Smooth muscle cell (in vitro differentiated cells): ENCODE measurements around the gene MRGPRD. TPM values are rescaled to one million over a fixed set of nuclear protein-coding genes. Genes with fewer than 3 reads are reported as not detected.
"Not testable (repeated sequence)": the region's sequence is repeated elsewhere in the genome, so short reads cannot be mapped to it uniquely, and the experiment has no call there.

Experiments
- DNase-seq: peaks from one replicate; lab custom pipeline; 2025; ENCODE audit not compliant: unreplicated experiment; lab: John Stamatoyannopoulos, UW
- H2AFZ ChIP-seq: fragments of 200-600 bp; sonication (generic); 2 replicates; pipeline ENCODE4 v1.6.0; 2016; ENCODE audit warnings: antibody characterized with exemption, low read depth, mild to moderate bottlenecking
- H3F3A ChIP-seq: fragments of 200-600 bp; sonication (generic); 2 replicates; pipeline ENCODE4 v1.6.0; 2017; ENCODE audit warnings: antibody characterized with exemption, low read depth
- H3K27ac ChIP-seq: fragments of 200-600 bp; sonication (generic); 2 replicates; pipeline ENCODE4 v1.5.1; 2016; ENCODE audit warnings: low read depth, mild to moderate bottlenecking
- H3K27me3 ChIP-seq: fragments of 200-600 bp; sonication (generic); 2 replicates; pipeline ENCODE4 v1.6.1; 2016; ENCODE audit warnings: low read depth, mild to moderate bottlenecking
- H3K36me3 ChIP-seq: fragments of 200-600 bp; sonication (generic); 2 replicates; pipeline ENCODE4 v1.5.1; 2016; ENCODE audit warnings: low read depth
- H3K4me1 ChIP-seq: fragments of 200-600 bp; sonication (generic); 2 replicates; pipeline ENCODE4 v1.5.1; 2016; ENCODE audit warnings: low read depth
- H3K4me2 ChIP-seq: fragments of 200-600 bp; sonication (generic); 2 replicates; pipeline ENCODE4 v1.6.0; 2016; ENCODE audit warnings: mild to moderate bottlenecking
- H3K4me3 ChIP-seq: fragments of 200-600 bp; sonication (generic); 2 replicates; pipeline ENCODE4 v1.5.1; 2016; ENCODE audit warnings: mild to moderate bottlenecking
- H3K79me2 ChIP-seq: fragments of 200-600 bp; sonication (generic); 2 replicates; pipeline ENCODE4 v1.6.0; 2016; ENCODE audit warnings: low read depth, mild to moderate bottlenecking
- H3K9ac ChIP-seq: fragments of 200-600 bp; sonication (generic); 2 replicates; pipeline ENCODE4 v1.6.0; 2016; ENCODE audit warnings: low read depth
- H3K9me3 ChIP-seq: fragments of 200-600 bp; sonication (generic); replicated peaks from 2 replicates; pipeline ENCODE4 v1.5.1; 2016; ENCODE audit warnings: low read depth
- H4K20me1 ChIP-seq: fragments of 200-600 bp; sonication (generic); 2 replicates; pipeline ENCODE4 v1.6.0; 2016; ENCODE audit warnings: low read depth
- WGBS: methylation state at CpG from one replicate; pipeline ENCODE4 v1.1.7; 2016; ENCODE audit warnings: low lambda C conversion rate; 5-methylcytosine and 5-hydroxymethylcytosine counted together
- polyA plus RNA-seq: library from polyadenylated mRNA; unstranded; fragments of >200 nt; fragmentation: Nextera tagmentation; extraction: Ambion mirVana; gene quantifications from 2 replicates; pipeline ENCODE4 v1.2.1, GENCODE V29; 2016
- total RNA-seq: library from RNA; depleted of rRNA; stranded (reverse); fragments of >200 nt; gene quantifications from 2 replicates; pipeline ENCODE4 v1.2.3, GENCODE V29; 2014
- TF ChIP-seq, protein P1 (sequence below): fragments of 200-600 bp; sonication (generic); IDR thresholded peaks from 2 replicates; pipeline ENCODE4 v1.5.1; 2017; ENCODE audit warnings: borderline replicate concordance, mild to moderate bottlenecking, antibody characterized with exemption; ENCODE audit not compliant: insufficient read depth, poor library complexity, severe bottlenecking

MRGPRD gene
- total and polyA plus RNA-seq, 2 experiments from 2014 or later: not detected

GRCh38 chr11:69000831-69001242 is 20.1 kb upstream of the MRGPRD start:
- no peak for DNase-seq
- H3K4me2 ChIP-seq: no peak overlapping the region
- H4K20me1 ChIP-seq: no peaks in the 10 kb centered on the region
- H3K79me2 ChIP-seq: no peaks in the 10 kb centered on the region
- TF ChIP-seq, protein P1, sequence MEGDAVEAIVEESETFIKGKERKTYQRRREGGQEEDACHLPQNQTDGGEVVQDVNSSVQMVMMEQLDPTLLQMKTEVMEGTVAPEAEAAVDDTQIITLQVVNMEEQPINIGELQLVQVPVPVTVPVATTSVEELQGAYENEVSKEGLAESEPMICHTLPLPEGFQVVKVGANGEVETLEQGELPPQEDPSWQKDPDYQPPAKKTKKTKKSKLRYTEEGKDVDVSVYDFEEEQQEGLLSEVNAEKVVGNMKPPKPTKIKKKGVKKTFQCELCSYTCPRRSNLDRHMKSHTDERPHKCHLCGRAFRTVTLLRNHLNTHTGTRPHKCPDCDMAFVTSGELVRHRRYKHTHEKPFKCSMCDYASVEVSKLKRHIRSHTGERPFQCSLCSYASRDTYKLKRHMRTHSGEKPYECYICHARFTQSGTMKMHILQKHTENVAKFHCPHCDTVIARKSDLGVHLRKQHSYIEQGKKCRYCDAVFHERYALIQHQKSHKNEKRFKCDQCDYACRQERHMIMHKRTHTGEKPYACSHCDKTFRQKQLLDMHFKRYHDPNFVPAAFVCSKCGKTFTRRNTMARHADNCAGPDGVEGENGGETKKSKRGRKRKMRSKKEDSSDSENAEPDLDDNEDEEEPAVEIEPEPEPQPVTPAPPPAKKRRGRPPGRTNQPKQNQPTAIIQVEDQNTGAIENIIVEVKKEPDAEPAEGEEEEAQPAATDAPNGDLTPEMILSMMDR: peak; percentile 35
- WGBS: 68% methylated on average over 8 of the region's 8 CpGs
- H3K9me3 ChIP-seq: no peaks in the 10 kb centered on the region
- H3K36me3 ChIP-seq: no peaks in the 10 kb centered on the region
- no peak overlapping the region for H3K4me3 ChIP-seq
- no peak overlapping the region for H2AFZ ChIP-seq
- no peak overlapping the region for H3K9ac ChIP-seq
- peak overlapping the region; percentile 53 for H3K27ac ChIP-seq
- H3F3A ChIP-seq: peaks cover 13% of the 10 kb centered on the region
- H3K27me3 ChIP-seq: no peaks in the 10 kb centered on the region
- no peaks in the 10 kb centered on the region for H3K4me1 ChIP-seq

GRCh38 chr11:69000391-69000790 is 19.6 kb upstream of the MRGPRD start:
- H3K27me3 ChIP-seq: no peaks in the 10 kb centered on the region
- DNase-seq: no peak
- H3K9ac ChIP-seq: no peak overlapping the region
- 93% methylated on average over 5 of the region's 5 CpGs for WGBS
- H3K9me3 ChIP-seq: no peaks in the 10 kb centered on the region
- H3K36me3 ChIP-seq: no peaks in the 10 kb centered on the region
- no peak overlapping the region for H3K4me2 ChIP-seq
- peaks cover 13% of the 10 kb centered on the region for H3F3A ChIP-seq
- H3K27ac ChIP-seq: peak overlapping the region; percentile 53
- no peak overlapping the region for H3K4me3 ChIP-seq
- no peaks in the 10 kb centered on the region for H4K20me1 ChIP-seq
- H3K4me1 ChIP-seq: no peaks in the 10 kb centered on the region
- TF ChIP-seq, protein P1: no peak
- no peaks in the 10 kb centered on the region for H3K79me2 ChIP-seq
- H2AFZ ChIP-seq: no peak overlapping the region

DNA sequence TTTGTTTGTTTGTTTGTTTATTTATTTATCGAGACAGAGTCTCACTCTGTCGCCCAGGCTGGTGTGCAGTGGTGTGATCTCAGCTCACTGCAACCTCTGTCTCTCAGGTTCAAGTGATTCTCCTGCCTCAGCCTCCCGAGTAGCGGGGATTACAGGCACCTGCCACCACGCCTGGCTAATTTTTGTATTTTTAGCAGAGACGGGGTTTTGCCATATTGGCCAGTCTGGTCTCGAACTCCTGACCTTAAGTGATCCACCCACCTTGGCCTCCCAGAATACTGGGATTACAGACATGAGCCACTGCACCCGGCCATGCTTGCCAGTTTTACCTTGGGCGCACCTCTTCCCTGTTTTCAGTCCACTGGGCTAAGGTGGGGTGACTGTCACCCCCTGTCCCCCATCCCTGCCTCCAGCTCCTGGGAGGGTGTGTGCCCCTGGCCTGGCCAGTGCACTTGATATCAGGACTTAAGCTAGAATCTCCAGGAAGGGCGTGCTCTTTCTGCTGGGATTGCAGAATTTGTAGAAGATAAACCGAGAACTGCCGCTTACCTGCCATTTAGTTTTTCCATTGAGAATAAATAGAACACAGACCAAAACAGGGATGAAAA is 19.1 kb upstream of the MRGPRD start:
- not testable (repeated sequence) for H3K27me3 ChIP-seq, H3K9me3 ChIP-seq, DNase-seq, H3K4me1 ChIP-seq, H4K20me1 ChIP-seq, H3K36me3 ChIP-seq, H3K79me2 ChIP-seq, H3K27ac ChIP-seq, H3K4me3 ChIP-seq, H3K4me2 ChIP-seq, H3K9ac ChIP-seq, H2AFZ ChIP-seq
- WGBS: 93% methylated on average over 12 of the region's 12 CpGs
- peaks cover 13% of the 10 kb centered on the region for H3F3A ChIP-seq

- WGBS: 92% methylated on average over 8 of the region's 8 CpGs
- no peak overlapping the region for H3K9ac ChIP-seq
- no peaks in the 10 kb centered on the region for H3K36me3 ChIP-seq
- H3K79me2 ChIP-seq: no peaks in the 10 kb centered on the region
- H3K4me3 ChIP-seq: no peak overlapping the region
- H3K9me3 ChIP-seq: no peaks in the 10 kb centered on the region
- no peak overlapping the region for H3K4me2 ChIP-seq
- no peak overlapping the region for H2AFZ ChIP-seq
- no peaks in the 10 kb centered on the region for H3K4me1 ChIP-seq
- peaks cover 13% of the 10 kb centered on the region for H3F3A ChIP-seq
- no peak for DNase-seq
- TF ChIP-seq, protein P1: no peak
- H4K20me1 ChIP-seq: no peaks in the 10 kb centered on the region
- H3K27ac ChIP-seq: no peak overlapping the region
- H3K27me3 ChIP-seq: no peaks in the 10 kb centered on the region
Observed at GRCh38 chr11:68999093-68999747, 18.4 kb upstream of the MRGPRD start.
